Measurements from ENCODE around the gene SH3BP5L.
A peak's percentile ranks its signal among the peaks of the same experiment; 100 is the strongest.

Gene SH3BP5L

DNA sequence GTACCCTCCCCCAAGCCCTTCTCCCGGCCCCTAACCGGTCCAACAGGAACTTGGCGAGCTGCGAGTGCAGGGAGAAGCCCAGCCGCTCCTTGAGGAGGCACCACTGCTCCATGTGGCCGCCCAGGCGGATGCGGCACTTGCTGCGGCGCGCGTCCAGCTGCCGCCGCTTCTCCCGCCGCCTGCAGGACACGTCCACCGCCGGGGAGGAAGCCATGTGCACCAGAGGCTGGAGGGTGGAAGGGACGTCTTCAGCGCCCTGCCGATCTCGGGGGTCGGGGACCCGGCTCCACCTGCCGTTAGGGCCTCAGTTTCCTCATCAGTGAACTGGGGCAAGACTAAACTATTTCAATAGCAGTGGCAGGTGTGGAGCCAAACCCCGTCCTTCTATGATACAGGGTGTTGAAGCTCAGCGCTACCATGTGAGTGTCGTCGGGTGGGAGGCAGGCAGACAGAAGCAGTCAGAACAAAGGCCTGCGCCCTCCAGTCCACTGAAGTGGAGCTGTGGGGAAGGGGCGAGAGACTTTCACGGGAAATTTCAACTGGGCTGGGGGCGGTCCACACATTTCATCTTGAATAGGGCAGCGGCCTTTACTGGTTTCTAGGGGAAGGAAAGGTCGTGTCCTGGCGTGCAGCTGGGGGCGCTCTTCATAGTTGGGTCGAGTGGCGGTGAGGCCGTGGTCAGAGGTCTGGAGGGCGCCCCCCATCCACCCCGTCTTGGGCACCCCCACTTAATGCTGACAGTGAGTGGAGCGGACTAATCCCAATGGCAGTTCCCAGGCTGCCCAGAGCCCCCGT lies 32.6 kb upstream of the SH3BP5L start:
- Histone ChIP-seq H3K4me3 (ENCODE audit: low read length) (peak overlapping the region; percentile 59), H3K4me1 (ENCODE audit: control insufficient read depth, low read depth, low read length) (peaks cover 10% of the 10 kb centered on the region), H3K27ac (ENCODE audit: low read length) (peak overlapping the region; percentile 5), H3K36me3 (ENCODE audit: control insufficient read depth, low read depth, low read length) (peaks cover 18% of the 10 kb centered on the region), H3K27me3 (ENCODE audit: control insufficient read depth, insufficient read depth, low read length) (peaks cover 30% of the 10 kb centered on the region), H3K9me3 (ENCODE audit: control insufficient read depth, low read depth, low read length) (no peaks in the 10 kb centered on the region), H3K9ac (ENCODE audit: low read length) (peak overlapping the region; percentile 66)

DNA sequence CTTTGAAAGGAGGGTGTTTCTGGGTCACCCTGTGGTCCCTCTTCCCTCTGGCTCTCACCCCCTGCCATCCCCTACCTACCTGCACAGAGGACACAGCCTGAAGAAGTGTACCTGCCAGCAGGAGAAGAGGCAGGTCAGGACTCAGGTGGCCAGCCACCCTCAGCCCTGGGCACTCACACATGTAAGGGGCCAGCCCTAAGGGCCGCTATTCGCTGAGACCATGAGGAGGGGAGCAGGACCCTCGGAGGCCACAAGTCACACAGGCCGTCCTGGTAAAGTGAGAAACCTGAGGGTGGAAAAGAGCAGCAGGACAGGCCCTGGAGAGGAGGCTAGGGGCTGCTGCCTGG lies 32.0 kb upstream of the SH3BP5L start:
- peaks cover 8% of the 10 kb centered on the region for H3K4me1 ChIP-seq (ENCODE audit: control insufficient read depth, low read depth, low read length)
- H3K4me3 ChIP-seq (ENCODE audit: low read length), result peak overlapping the region; percentile 59
- peak overlapping the region; percentile 66 for H3K9ac ChIP-seq (ENCODE audit: low read length)
- H3K27me3 ChIP-seq (ENCODE audit: control insufficient read depth, insufficient read depth, low read length), result peaks cover 25% of the 10 kb centered on the region
- H3K9me3 ChIP-seq (ENCODE audit: control insufficient read depth, low read depth, low read length), result no peaks in the 10 kb centered on the region
- H3K27ac ChIP-seq (ENCODE audit: low read length), result peak overlapping the region; percentile 5
- peaks cover 22% of the 10 kb centered on the region for H3K36me3 ChIP-seq (ENCODE audit: control insufficient read depth, low read depth, low read length)

GRCh38 chr1:248857201-248857600 lies 31.5 kb upstream of the SH3BP5L start:
- H3K27me3 ChIP-seq (ENCODE audit: control insufficient read depth, insufficient read depth, low read length), result peaks cover 19% of the 10 kb centered on the region
- peaks cover 22% of the 10 kb centered on the region for H3K36me3 ChIP-seq (ENCODE audit: control insufficient read depth, low read depth, low read length)
- peak overlapping the region; percentile 59 for H3K4me3 ChIP-seq (ENCODE audit: low read length)
- no peak overlapping the region for H3K27ac ChIP-seq (ENCODE audit: low read length)
- H3K9me3 ChIP-seq (ENCODE audit: control insufficient read depth, low read depth, low read length), result no peaks in the 10 kb centered on the region
- H3K4me1 ChIP-seq (ENCODE audit: control insufficient read depth, low read depth, low read length), result peaks cover 5% of the 10 kb centered on the region
- H3K9ac ChIP-seq (ENCODE audit: low read length), result peak overlapping the region; percentile 66

GRCh38 chr1:248856176-248856575 lies 30.5 kb upstream of the SH3BP5L start:
- peaks cover 5% of the 10 kb centered on the region for H3K4me1 ChIP-seq (ENCODE audit: control insufficient read depth, low read depth, low read length)

DNA sequence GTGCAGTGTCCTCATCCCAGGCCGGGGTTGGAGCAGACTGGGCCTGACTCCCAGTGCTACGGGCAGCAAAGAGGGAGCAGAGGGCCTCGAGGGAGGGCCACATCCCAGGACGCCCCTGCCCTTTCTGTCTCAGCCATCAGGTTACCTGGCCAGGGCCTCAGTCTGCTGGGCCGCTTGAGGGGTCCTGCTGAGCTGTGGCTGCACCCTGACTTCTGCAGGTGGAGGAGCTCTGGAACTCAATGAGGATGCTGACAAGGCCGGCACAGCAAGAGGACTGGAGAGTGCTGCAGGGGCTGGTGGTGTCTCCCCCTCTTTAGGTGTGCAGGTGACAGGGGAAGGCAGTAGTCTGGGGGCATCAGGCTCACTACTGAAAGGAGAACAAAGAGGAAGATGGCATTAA lies 29.9 kb upstream of the SH3BP5L start:
- H3K36me3 ChIP-seq (ENCODE audit: control insufficient read depth, low read depth, low read length), result peaks cover 22% of the 10 kb centered on the region
- no peaks in the 10 kb centered on the region for H3K9me3 ChIP-seq (ENCODE audit: control insufficient read depth, low read depth, low read length)
- no peak overlapping the region for H3K9ac ChIP-seq (ENCODE audit: low read length)
- H3K4me1 ChIP-seq (ENCODE audit: control insufficient read depth, low read depth, low read length), result peaks cover 5% of the 10 kb centered on the region
- H3K27me3 ChIP-seq (ENCODE audit: control insufficient read depth, insufficient read depth, low read length), result peaks cover 7% of the 10 kb centered on the region
- H3K4me3 ChIP-seq (ENCODE audit: low read length), result no peak overlapping the region
- no peak overlapping the region for H3K27ac ChIP-seq (ENCODE audit: low read length)

More at GRCh38 chr1:248856176-248856575, 30.5 kb upstream of the SH3BP5L start:
- Histone ChIP-seq H3K4me3 (ENCODE audit: low read length) (no peak overlapping the region), H3K27me3 (ENCODE audit: control insufficient read depth, insufficient read depth, low read length) (peaks cover 9% of the 10 kb centered on the region), H3K27ac (ENCODE audit: low read length) (no peak overlapping the region), H3K9me3 (ENCODE audit: control insufficient read depth, low read depth, low read length) (no peaks in the 10 kb centered on the region), H3K36me3 (ENCODE audit: control insufficient read depth, low read depth, low read length) (peaks cover 22% of the 10 kb centered on the region), H3K9ac (ENCODE audit: low read length) (no peak overlapping the region)

GRCh38 chr1:248853663-248854375 lies 28.1 kb upstream of the SH3BP5L start:
- Histone ChIP-seq H3K36me3 (ENCODE audit: control insufficient read depth, low read depth, low read length) (peaks cover 39% of the 10 kb centered on the region), H3K9me3 (ENCODE audit: control insufficient read depth, low read depth, low read length) (no peaks in the 10 kb centered on the region), H3K27ac (ENCODE audit: low read length) (no peak overlapping the region), H3K27me3 (ENCODE audit: control insufficient read depth, insufficient read depth, low read length) (no peaks in the 10 kb centered on the region), H3K4me3 (ENCODE audit: low read length) (no peak overlapping the region), H3K9ac (ENCODE audit: low read length) (no peak overlapping the region), H3K4me1 (ENCODE audit: control insufficient read depth, low read depth, low read length) (peaks cover 5% of the 10 kb centered on the region)

DNA sequence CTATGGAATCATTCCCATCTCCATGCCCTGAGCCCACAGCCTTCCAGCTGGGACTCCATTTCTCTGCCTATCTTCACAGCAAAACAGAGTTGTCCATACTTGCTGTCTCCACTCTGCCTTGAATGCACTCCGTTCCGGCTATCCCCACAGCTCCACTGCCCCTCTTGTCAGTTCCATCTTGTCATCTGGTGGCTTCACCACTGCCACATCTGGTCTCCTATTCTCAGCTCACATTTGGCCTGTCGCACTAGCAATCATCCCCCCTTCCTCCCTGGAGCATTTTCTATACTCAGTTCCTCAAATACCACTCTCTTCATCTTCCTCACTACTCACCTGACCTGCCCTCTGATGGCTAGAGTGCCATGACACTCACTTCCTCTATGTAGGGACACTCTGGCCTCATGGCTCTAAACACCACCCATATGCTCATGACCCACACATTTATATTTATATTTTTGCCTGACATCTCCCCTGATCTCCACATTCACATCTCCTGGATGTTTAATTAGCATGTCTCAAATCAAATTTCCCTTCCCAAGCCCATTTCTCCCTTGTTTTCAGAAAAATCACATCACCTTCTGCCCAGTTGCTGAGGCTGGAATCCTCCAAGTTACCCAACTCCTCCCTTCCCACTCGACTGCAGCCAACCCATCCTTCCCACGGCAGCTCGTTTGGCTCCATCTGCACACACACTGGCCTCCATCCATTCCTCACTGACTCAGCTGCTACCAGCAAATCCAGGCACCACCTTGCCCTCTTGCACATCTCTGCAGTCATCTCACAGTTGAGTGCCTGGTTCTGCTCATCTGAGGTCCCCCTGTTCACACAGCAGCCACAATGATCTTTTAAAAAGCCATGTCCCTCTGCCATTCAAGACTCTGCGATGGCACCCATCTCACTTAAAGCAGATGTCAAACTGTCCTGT lies 27.0 kb upstream of the SH3BP5L start:
- H3K4me3 ChIP-seq (ENCODE audit: low read length), result no peak overlapping the region
- no peaks in the 10 kb centered on the region for H3K9me3 ChIP-seq (ENCODE audit: control insufficient read depth, low read depth, low read length)
- peaks cover 50% of the 10 kb centered on the region for H3K36me3 ChIP-seq (ENCODE audit: control insufficient read depth, low read depth, low read length)
- no peak overlapping the region for H3K9ac ChIP-seq (ENCODE audit: low read length)
- no peak overlapping the region for H3K27ac ChIP-seq (ENCODE audit: low read length)
- H3K27me3 ChIP-seq (ENCODE audit: control insufficient read depth, insufficient read depth, low read length), result no peaks in the 10 kb centered on the region
- peaks cover 5% of the 10 kb centered on the region for H3K4me1 ChIP-seq (ENCODE audit: control insufficient read depth, low read depth, low read length)

DNA sequence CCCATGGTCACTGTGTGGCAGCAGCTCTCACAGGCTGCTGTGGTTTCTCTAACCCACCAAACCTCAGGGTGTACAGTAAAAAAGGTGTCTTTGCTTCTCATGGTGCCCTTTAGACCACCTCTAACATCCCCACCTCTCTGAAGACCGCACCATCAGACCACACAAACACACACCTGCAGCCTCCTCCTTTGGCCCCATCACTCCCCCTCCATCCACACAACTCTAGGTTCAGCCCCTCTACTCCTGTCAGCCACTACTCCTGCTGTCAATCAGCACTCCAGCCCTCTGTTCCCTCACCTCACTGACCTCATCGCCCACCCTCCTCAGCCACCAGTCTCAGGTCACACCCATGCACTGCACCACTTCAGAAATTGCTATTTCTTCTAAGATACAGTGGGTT lies 25.7 kb upstream of the SH3BP5L start:
- Histone ChIP-seq H3K4me3 (ENCODE audit: low read length) (no peak overlapping the region), H3K9me3 (ENCODE audit: control insufficient read depth, low read depth, low read length) (no peaks in the 10 kb centered on the region), H3K9ac (ENCODE audit: low read length) (no peak overlapping the region), H3K36me3 (ENCODE audit: control insufficient read depth, low read depth, low read length) (peaks cover 58% of the 10 kb centered on the region), H3K27ac (ENCODE audit: low read length) (no peak overlapping the region), H3K4me1 (ENCODE audit: control insufficient read depth, low read depth, low read length) (no peaks in the 10 kb centered on the region), H3K27me3 (ENCODE audit: control insufficient read depth, insufficient read depth, low read length) (no peaks in the 10 kb centered on the region)

- Histone ChIP-seq H3K36me3 (ENCODE audit: control insufficient read depth, low read depth, low read length) (peaks cover 62% of the 10 kb centered on the region), H3K9me3 (ENCODE audit: control insufficient read depth, low read depth, low read length) (no peaks in the 10 kb centered on the region), H3K9ac (ENCODE audit: low read length) (no peak overlapping the region), H3K4me1 (ENCODE audit: control insufficient read depth, low read depth, low read length) (no peaks in the 10 kb centered on the region), H3K27me3 (ENCODE audit: control insufficient read depth, insufficient read depth, low read length) (no peaks in the 10 kb centered on the region), H3K4me3 (ENCODE audit: low read length) (no peak overlapping the region), H3K27ac (ENCODE audit: low read length) (no peak overlapping the region)
Observed at GRCh38 chr1:248850536-248851251, 25.0 kb upstream of the SH3BP5L start.

DNA sequence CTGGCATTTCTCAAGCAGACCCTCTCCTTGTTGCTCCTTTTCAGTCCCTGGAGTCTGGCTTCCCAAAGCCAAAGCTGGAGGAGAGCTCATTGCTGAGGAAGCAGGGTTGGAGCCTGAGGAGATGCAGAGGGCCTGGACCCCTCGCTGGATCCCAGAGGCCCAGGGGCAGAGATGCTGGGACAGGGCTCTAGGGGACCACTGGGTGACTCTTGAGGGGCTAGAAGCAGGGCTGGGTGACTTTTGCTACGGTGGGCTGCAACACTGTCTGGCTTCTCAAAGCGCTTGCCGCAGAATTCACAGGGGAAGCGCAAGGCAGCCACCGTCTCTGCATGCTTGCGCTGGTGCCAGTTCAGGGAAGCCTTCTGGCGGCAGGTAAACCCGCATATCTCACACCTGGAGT lies 24.4 kb upstream of the SH3BP5L start:
- H3K4me3 ChIP-seq (ENCODE audit: low read length), result no peak overlapping the region
- H3K9ac ChIP-seq (ENCODE audit: low read length), result no peak overlapping the region
- H3K9me3 ChIP-seq (ENCODE audit: control insufficient read depth, low read depth, low read length), result no peaks in the 10 kb centered on the region
- H3K4me1 ChIP-seq (ENCODE audit: control insufficient read depth, low read depth, low read length), result no peaks in the 10 kb centered on the region
- H3K27ac ChIP-seq (ENCODE audit: low read length), result no peak overlapping the region
- H3K36me3 ChIP-seq (ENCODE audit: control insufficient read depth, low read depth, low read length), result peaks cover 66% of the 10 kb centered on the region
- H3K27me3 ChIP-seq (ENCODE audit: control insufficient read depth, insufficient read depth, low read length), result no peaks in the 10 kb centered on the region

DNA sequence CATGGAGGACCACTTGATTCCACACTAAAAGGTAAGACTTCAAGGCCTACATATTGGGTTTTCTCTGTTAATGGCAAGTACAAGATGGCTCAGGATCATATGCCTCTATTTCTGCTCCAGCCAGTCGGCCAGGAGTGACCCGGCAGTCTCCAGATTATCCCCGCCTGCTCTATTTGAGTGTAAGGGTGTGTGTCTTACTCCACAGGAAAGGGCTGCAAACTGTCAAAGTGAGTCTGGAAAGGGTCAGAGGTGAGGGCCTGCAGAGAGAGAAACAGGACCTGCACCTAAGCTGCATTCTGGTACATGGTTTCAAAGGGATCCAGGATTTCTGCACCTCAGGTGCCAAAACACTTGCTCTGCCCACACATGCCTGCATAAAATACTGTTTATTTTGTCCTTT lies 23.9 kb upstream of the SH3BP5L start:
- Histone ChIP-seq H3K9ac (ENCODE audit: low read length) (no peak overlapping the region), H3K4me1 (ENCODE audit: control insufficient read depth, low read depth, low read length) (no peaks in the 10 kb centered on the region), H3K27ac (ENCODE audit: low read length) (no peak overlapping the region), H3K36me3 (ENCODE audit: control insufficient read depth, low read depth, low read length) (peaks cover 67% of the 10 kb centered on the region), H3K4me3 (ENCODE audit: low read length) (no peak overlapping the region), H3K9me3 (ENCODE audit: control insufficient read depth, low read depth, low read length) (no peaks in the 10 kb centered on the region), H3K27me3 (ENCODE audit: control insufficient read depth, insufficient read depth, low read length) (no peaks in the 10 kb centered on the region)

Data from iPS-18a (cell line).